K562 (cell line): ENCODE data around the gene DTX4. TPM values are rescaled to one million over a fixed set of nuclear protein-coding genes. Genes with fewer than 3 reads are reported as not detected.

Experiments used
- ATF7 ChIP-seq: fragments of 450-650 bp; IDR thresholded peaks from 2 replicates; pipeline ENCODE4 v1.7.1; 2014; ENCODE audit warnings: mild to moderate bottlenecking, moderate library complexity
- CBFA2T2 ChIP-seq: fragments of 450-650 bp; conservative IDR thresholded peaks from 2 replicates; pipeline ENCODE4 v1.6.1; 2017; ENCODE audit warnings: mild to moderate bottlenecking
- CREB3L1 ChIP-seq: fragments of 450-650 bp; IDR thresholded peaks from 2 replicates; pipeline ENCODE4 v1.6.1; 2014; ENCODE audit warnings: low read depth, mild to moderate bottlenecking, moderate library complexity, borderline replicate concordance
- ERF ChIP-seq: fragments of 450-650 bp; formaldehyde crosslinking; IDR thresholded peaks from 2 replicates; pipeline ENCODE4 v1.4.0; 2020; ENCODE audit warnings: mild to moderate bottlenecking, mixed read lengths
- ETV1 ChIP-seq: fragments of 450-650 bp; conservative IDR thresholded peaks from 2 replicates; pipeline ENCODE4 v1.6.1; 2016; ENCODE audit warnings: missing genetic modification characterization, control low read depth, low read depth, missing compliant biosample characterization
- GABPA ChIP-seq: fragments of 200-800 bp; sonication (Bioruptor generic); conservative IDR thresholded peaks from 2 replicates; pipeline ENCODE4 v1.6.1; 2016; ENCODE audit warnings: low read depth, missing genetic modification characterization, missing compliant biosample characterization
- GTF2B ChIP-seq: IDR thresholded peaks from 2 replicates; pipeline ENCODE4 v1.6.1; 2011; ENCODE audit not compliant: insufficient read length; ENCODE audit errors: extremely low read depth
- HCFC1 ChIP-seq: IDR thresholded peaks from 2 replicates; pipeline ENCODE4 v1.6.1; 2012; ENCODE audit warnings: low read depth, low read length, improper control_type of control experiment
- HDAC2 ChIP-seq: fragments of 450-650 bp; IDR thresholded peaks from 2 replicates; pipeline ENCODE4 v1.6.1; 2016; ENCODE audit warnings: mild to moderate bottlenecking
- JUND ChIP-seq, 2 experiments: IDR thresholded peaks; 2 replicates in 1 of 2; 3 replicates in 1 of 2; pipeline ENCODE4 v1.6.1; 2011; ENCODE audit warnings: borderline replicate concordance in 2 of 2, low read depth in 2 of 2, low read length in 2 of 2, improper control_type of control experiment in 1 of 2, missing biosample characterization in 1 of 2, missing genetic modification characterization in 1 of 2, missing genetic modification reagents in 1 of 2
- L3MBTL2 ChIP-seq: fragments of 450-650 bp; IDR thresholded peaks from 2 replicates; pipeline ENCODE4 v1.6.1; 2016; ENCODE audit warnings: mild to moderate bottlenecking, moderate library complexity
- MEIS2 ChIP-seq: fragments of 450-650 bp; IDR thresholded peaks from 2 replicates; pipeline ENCODE4 v1.6.1; 2014; ENCODE audit warnings: mild to moderate bottlenecking; ENCODE audit not compliant: partially characterized antibody
- POLR2G ChIP-seq: fragments of 200-400 bp; formaldehyde crosslinking; IDR thresholded peaks from 2 replicates; pipeline ENCODE4 v1.6.1; 2017; ENCODE audit warnings: low read depth, mild to moderate bottlenecking, antibody characterized with exemption, low read length, moderate library complexity
- RBFOX2 ChIP-seq: fragments of 200-400 bp; formaldehyde crosslinking; IDR thresholded peaks from 2 replicates; pipeline ENCODE4 v1.6.1; 2017; ENCODE audit warnings: low read depth, mild to moderate bottlenecking, low read length, moderate library complexity
- SIN3A ChIP-seq, 2 experiments: fragments of 150-350 bp in 1 of 2; IDR thresholded peaks; 2 replicates each; pipeline ENCODE4 v1.6.1; 2011 to 2016; ENCODE audit warnings: borderline replicate concordance in 2 of 2, low read depth in 2 of 2, low read length in 2 of 2, mild to moderate bottlenecking in 2 of 2, moderate library complexity in 2 of 2; ENCODE audit not compliant: control insufficient read depth in 1 of 2
- SREBF2 ChIP-seq: sonication (generic); formaldehyde crosslinking; IDR thresholded peaks from 2 replicates; pipeline ENCODE4 v1.4.0; 2020; ENCODE audit warnings: mild to moderate bottlenecking, missing genetic modification reagents
- TAF7 ChIP-seq: fragments of 450-650 bp; IDR thresholded peaks from 2 replicates; pipeline ENCODE4 v1.6.1; 2016; ENCODE audit warnings: missing genetic modification characterization, missing compliant biosample characterization
- TBP ChIP-seq: optimal IDR thresholded peaks from 2 replicates; pipeline ENCODE3; 2011; ENCODE audit warnings: low read depth, low read length, improper control_type of control experiment
- TCF7L2 ChIP-seq: fragments of 150-350 bp; IDR thresholded peaks from 2 replicates; pipeline ENCODE4 v1.6.1; 2016; ENCODE audit warnings: low read depth, mild to moderate bottlenecking, low read length, moderate library complexity
- USF2 ChIP-seq: sonication (generic); formaldehyde crosslinking; IDR thresholded peaks from 2 replicates; pipeline ENCODE4 v1.5.0; 2020; ENCODE audit warnings: missing genetic modification reagents
- XRCC4 ChIP-seq: IDR thresholded peaks from one replicate; pipeline ENCODE4 v1.6.1; 2011; ENCODE audit not compliant: insufficient read depth, insufficient read length; ENCODE audit errors: extremely low read depth
- ZNF655 ChIP-seq: fragments of 250-450 bp; sonication (Bioruptor Pico); IDR thresholded peaks from 2 replicates; pipeline ENCODE4 v1.5.0; 2021
- polyA plus RNA-seq, 8 experiments: library from polyadenylated mRNA; depleted of rRNA in 4 of 8; stranded (reverse) in 5 of 8; unstranded in 3 of 8; fragments of >200 nt; fragmentation: Nextera tagmentation in 2 of 8; fragmentation: Illumina TruSeq in 1 of 8; extraction: Ambion mirVana in 2 of 8; extraction: Trizol in 1 of 8; gene quantifications; 2 replicates each; pipeline versions ENCODE4 v1.2.1 to v1.2.3, GENCODE V29; 2011 to 2014; ENCODE audit warnings: inconsistent platforms in 1 of 8, missing spikeins in 1 of 8
- total RNA-seq, 7 experiments: library from RNA; depleted of rRNA in 6 of 7; stranded (reverse); fragments of >200 nt in 6 of 7; fragmentation: Illumina TruSeq in 2 of 7; extraction: Trizol in 2 of 7; gene quantifications; 2 replicates each; pipeline versions ENCODE4 v1.2.1 to v1.2.3, GENCODE V29; 2011 to 2021; ENCODE audit warnings: low replicate concordance in 1 of 7

The DTX4 gene
- total and polyA plus RNA-seq, 9 of the 15 experiments (the other 6 are each of a cell fraction or from before 2014, with no cell fraction given), result 0.03 to 0.47 (median 0.04) TPM; not detected in 4

GRCh38 chr11:59142530-59143507 is 29.1 kb upstream of the DTX4 start, which contains the start of gene FAM111A (continued):
- TF ChIP-seq TBP (peak; percentile 32), TAF7 (tag) (peak; percentile 50; the same call in 1 of the 2 replicates), HDAC2 (peak; percentile 64; the same call in 1 of the 2 replicates), ATF7 (0 out of 2 replicates have a peak, but pooled peaks have one; percentile 38), ETV1 (tag) (peak; percentile 70), POLR2G (peak; percentile 81), RBFOX2 (peak; percentile 80), CBFA2T2 (no peak), MEIS2 (peak; percentile 94), CREB3L1 (peak; percentile 60; the same call in 1 of the 2 replicates), TCF7L2 (no peak), HCFC1 (peak; percentile 46; the same call in 1 of the 2 replicates), GABPA (peak; percentile 76), SIN3A (IDR thresholded peaks at IDR 0.05; ENCODE audit: borderline replicate concordance in 2 of 2, control insufficient read depth in 1 of 2, low read depth in 2 of 2, low read length in 2 of 2) (peak; percentile 23 to 34; a peak in 1 of 4 replicates), SREBF2 (no peak), ERF (CRISPR knock-in tag) (no peak), JUND (IDR thresholded peaks at IDR 0.05; ENCODE audit: borderline replicate concordance, low read depth, low read length) (peak; percentile 15; the same call in 1 of the 2 replicates), JUND (tag; IDR thresholded peaks at IDR 0.05; ENCODE audit: borderline replicate concordance, low read depth, low read length) (no peak; the same call in 2 of the 3 replicates), L3MBTL2 (peak; percentile 64), GTF2B (no peak), XRCC4 (no peak), USF2 (CRISPR knock-in tag) (peak; percentile 21; the same call in 1 of the 2 replicates), ZNF655 (CRISPR knock-in tag) (no peak)
